Measurements from ENCODE around the gene CLTB. TPM values are rescaled to one million over a fixed set of nuclear protein-coding genes. Genes with fewer than 3 reads are reported as not detected.

Gene CLTB
- total RNA-seq, 1 experiment from 2014 or later, result 34.5 TPM

GRCh38 chr5:176392526-176392925 lies 23.8 kb downstream of the CLTB start:
- H3K27ac Mint-ChIP-seq, result no peak overlapping the region
- no CpG with 5 or more reads among the region's 11 CpGs for WGBS (ENCODE audit: extremely low coverage, insufficient read length, low lambda C conversion rate)
- H2BK5ac ChIP-seq (ENCODE audit: insufficient read length, low read length), result no peak overlapping the region

More at GRCh38 chr5:176392526-176392925, 23.8 kb downstream of the CLTB start:
- H3K27me3 ChIP-seq (ENCODE audit: insufficient read depth, low read length), result no peaks in the 10 kb centered on the region
- no peak overlapping the region for H2AK5ac ChIP-seq (ENCODE audit: insufficient read length, low read length)
- DNase-seq, result no peak
- Mint-ChIP-seq H3K27me3 (ENCODE audit: low read depth) (no peaks in the 10 kb centered on the region), H3K4me1 (peaks cover 3% of the 10 kb centered on the region in 2 experiments), H3K4me3 (no peak overlapping the region; a peak in 1 of 5 replicates), H3K9me3 (peaks cover 0 to 3% of the 10 kb centered on the region in 2 experiments; a peak in 1 of 5 replicates), H3K36me3 (ENCODE audit: insufficient read depth in 1 of 3, low read depth in 3 of 3) (peaks cover 0 to 14% (median 5%) of the 10 kb centered on the region in 3 experiments; a peak in 4 of 7 replicates)
- no peak overlapping the region for H2BK20ac ChIP-seq (ENCODE audit: low read depth, low read length, poor library complexity, severe bottlenecking)
- no peak for TF ChIP-seq CTCF (conservative IDR thresholded peaks at IDR 0.05)
- no peaks in the 10 kb centered on the region for H3K79me1 ChIP-seq (ENCODE audit: insufficient read depth, low read depth, low read length, poor library complexity, severe bottlenecking)
- no peak overlapping the region for H3K14ac ChIP-seq (ENCODE audit: insufficient read depth, low read length)
- no peak overlapping the region for H2AFZ ChIP-seq (ENCODE audit: low read length)
- H3K27ac ChIP-seq (ENCODE audit: insufficient read length, low read depth, low read length), result no peak overlapping the region
- no peak overlapping the region for H3T11ph ChIP-seq (ENCODE audit: low read length)
- no peak overlapping the region for H3K4ac ChIP-seq (ENCODE audit: low read depth, low read length)
- H3K9me3 ChIP-seq (ENCODE audit: control insufficient read depth, low read depth, low read length), result no peaks in the 10 kb centered on the region
- H3K56ac ChIP-seq (ENCODE audit: insufficient read length, low read depth, low read length), result no peak overlapping the region
- H2BK12ac ChIP-seq (ENCODE audit: insufficient read length, low read depth, low read length), result no peak overlapping the region
- peaks cover 2% of the 10 kb centered on the region; the same call in 1 of the 2 replicates for H3K79me2 ChIP-seq (ENCODE audit: insufficient read depth, low read length)
- no peak overlapping the region for H3K18ac ChIP-seq (ENCODE audit: insufficient read length, low read depth, low read length)
- no peak overlapping the region for H3K23ac ChIP-seq (ENCODE audit: insufficient read length, low read depth, low read length)
- no peaks in the 10 kb centered on the region for H4K20me1 ChIP-seq (ENCODE audit: control insufficient read depth, insufficient read depth, insufficient read length)
- peaks cover 7% of the 10 kb centered on the region for H3K23me2 ChIP-seq (ENCODE audit: insufficient read length, low read depth, low read length, poor library complexity, severe bottlenecking)
- no peak overlapping the region for H4K8ac ChIP-seq (replicated peaks; ENCODE audit: insufficient read length, low read depth, low read length)
- H4K5ac ChIP-seq (ENCODE audit: insufficient read length, low read depth, low read length), result no peak overlapping the region
- H3K4me1 ChIP-seq (ENCODE audit: insufficient read depth, low read length), result no peaks in the 10 kb centered on the region
- H4K91ac ChIP-seq (ENCODE audit: insufficient read length, low read depth, low read length), result no peak overlapping the region
- no peak overlapping the region for H2BK120ac ChIP-seq (ENCODE audit: low read depth, low read length, poor library complexity, severe bottlenecking)
- no peak overlapping the region for H2BK15ac ChIP-seq (ENCODE audit: low read depth, low read length)
- no peak overlapping the region for H3K4me2 ChIP-seq (ENCODE audit: insufficient read depth, insufficient read length, low read length)
- no peak overlapping the region for H3K9ac ChIP-seq (ENCODE audit: extremely low read depth, insufficient read length, low read length)

All from H9 (cell line).